ENCODE results near the gene RAB11B.
"Not testable (repeated sequence)": the region's sequence is repeated elsewhere in the genome, so short reads cannot be mapped to it uniquely, and the experiment has no call there.

- not testable (repeated sequence) for TF ChIP-seq POLR2A (IDR thresholded peaks at IDR 0.05; ENCODE audit: borderline replicate concordance, extremely low read depth, insufficient read depth, insufficient read length); CTCF (IDR thresholded peaks at IDR 0.05 in 2 of 3, conservative IDR thresholded peaks at IDR 0.05 in 1 of 3; ENCODE audit: borderline replicate concordance in 1 of 3, insufficient read depth in 1 of 3, low read depth in 2 of 3, low read length in 2 of 3); SRF (IDR thresholded peaks at IDR 0.05; ENCODE audit: low read depth); EZH2phosphoT487 (IDR thresholded peaks at IDR 0.05; ENCODE audit: borderline replicate concordance); EZH2 (IDR thresholded peaks at IDR 0.05); POLR2AphosphoS5 (IDR thresholded peaks at IDR 0.05; ENCODE audit: low read depth, low read length); EGR1 (IDR thresholded peaks at IDR 0.05; ENCODE audit: low read depth); RAD21 (IDR thresholded peaks at IDR 0.05; ENCODE audit: low read depth); CEBPB (IDR thresholded peaks at IDR 0.05; ENCODE audit: low read depth); ATF3 (IDR thresholded peaks at IDR 0.05); REST (IDR thresholded peaks at IDR 0.05; ENCODE audit: low read depth)
Observed at GRCh38 chr19:8386419-8386818, 3.7 kb upstream of the RAB11B start.
